ENCODE data around the gene SLC25A13.

The SLC25A13 gene

DNA sequence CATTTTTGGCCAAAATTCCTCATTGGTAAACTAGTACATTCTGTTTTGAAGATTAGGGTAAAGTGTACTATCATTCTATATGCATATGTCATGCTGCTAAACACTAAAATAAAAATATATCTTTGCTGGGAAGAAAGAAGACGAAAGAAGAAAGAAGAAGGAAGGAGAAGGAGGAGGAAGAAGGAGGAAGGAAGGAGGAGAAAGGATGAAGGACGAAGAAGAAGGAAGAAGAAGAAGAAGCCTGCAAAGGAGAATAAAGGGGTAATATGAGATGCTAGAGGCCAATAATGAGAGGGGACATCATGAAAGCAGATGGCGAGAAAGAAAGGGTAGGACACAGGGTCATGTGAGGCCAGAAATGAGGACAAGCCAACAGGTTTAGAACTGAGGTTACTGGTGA lies 8.0 kb downstream of the SLC25A13 start:
- no peaks in the 10 kb centered on the region for H3K36me3 ChIP-seq (ENCODE audit: control insufficient read depth, insufficient read depth, low read length)
- no peak overlapping the region for H3K27ac ChIP-seq (ENCODE audit: insufficient read depth, low read length, poor library complexity, severe bottlenecking)
- no peaks in the 10 kb centered on the region for H3K9me3 ChIP-seq (ENCODE audit: control insufficient read depth, low read length)
- no peak overlapping the region for H3K4me3 ChIP-seq (ENCODE audit: insufficient read depth, low read depth, low read length, poor library complexity, severe bottlenecking)
- no peak for DNase-seq
- H3K27me3 ChIP-seq (replicated peaks; ENCODE audit: control insufficient read depth, insufficient read depth, low read length, poor library complexity, severe bottlenecking), result no peaks in the 10 kb centered on the region
- H3K4me1 ChIP-seq (ENCODE audit: control insufficient read depth, insufficient read depth, low read length, poor library complexity, severe bottlenecking), result no peaks in the 10 kb centered on the region

DNA sequence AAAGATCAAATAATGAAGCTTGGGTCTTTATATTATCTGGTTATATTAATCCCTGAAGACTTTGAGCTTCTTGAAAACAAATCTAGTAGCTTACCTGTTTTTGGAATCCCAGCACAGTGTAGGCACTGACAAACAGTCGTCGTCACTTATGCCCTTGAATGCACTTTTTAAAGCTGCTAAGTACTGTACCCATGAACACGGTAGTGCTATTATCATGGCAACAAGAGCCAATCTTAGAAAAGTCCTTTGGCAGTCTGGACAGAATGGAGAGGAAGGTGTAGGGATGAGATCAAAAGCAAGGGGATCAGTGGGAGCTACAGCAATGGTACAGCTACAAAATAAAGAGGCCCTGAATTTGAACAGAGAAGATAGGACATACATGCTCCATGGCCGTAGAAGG lies 9.4 kb downstream of the SLC25A13 start:
- Histone ChIP-seq H3K9me3 (ENCODE audit: control insufficient read depth, low read length) (no peaks in the 10 kb centered on the region), H3K4me3 (ENCODE audit: insufficient read depth, low read depth, low read length, poor library complexity, severe bottlenecking) (no peak overlapping the region), H3K27ac (ENCODE audit: insufficient read depth, low read length, poor library complexity, severe bottlenecking) (no peak overlapping the region), H3K4me1 (ENCODE audit: control insufficient read depth, insufficient read depth, low read length, poor library complexity, severe bottlenecking) (no peaks in the 10 kb centered on the region), H3K36me3 (ENCODE audit: control insufficient read depth, insufficient read depth, low read length) (no peaks in the 10 kb centered on the region), H3K27me3 (replicated peaks; ENCODE audit: control insufficient read depth, insufficient read depth, low read length, poor library complexity, severe bottlenecking) (no peaks in the 10 kb centered on the region)
- no peak for DNase-seq

DNA sequence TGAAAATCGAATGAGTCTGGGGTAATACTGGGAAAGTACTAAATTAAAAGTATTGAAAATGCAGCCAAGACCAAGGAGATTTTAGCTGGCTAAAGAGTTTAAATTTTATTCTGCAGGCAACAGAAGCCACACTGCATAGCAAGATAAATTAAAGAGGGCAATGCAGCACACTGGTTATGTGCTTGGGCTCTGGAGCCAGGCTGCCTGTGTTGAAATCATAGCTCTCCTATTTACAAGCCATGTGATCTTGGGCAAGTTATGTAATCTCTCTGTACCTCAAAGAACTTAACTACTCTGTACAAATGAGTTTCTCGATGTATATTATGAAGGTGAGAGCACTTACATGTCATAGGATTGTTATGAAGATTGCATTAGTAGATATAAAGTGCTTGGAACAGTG lies 9.9 kb downstream of the SLC25A13 start:
- H3K27ac ChIP-seq (ENCODE audit: insufficient read depth, low read length, poor library complexity, severe bottlenecking), result no peak overlapping the region
- no peaks in the 10 kb centered on the region for H3K27me3 ChIP-seq (replicated peaks; ENCODE audit: control insufficient read depth, insufficient read depth, low read length, poor library complexity, severe bottlenecking)
- H3K36me3 ChIP-seq (ENCODE audit: control insufficient read depth, insufficient read depth, low read length), result no peaks in the 10 kb centered on the region
- no peak overlapping the region for H3K4me3 ChIP-seq (ENCODE audit: insufficient read depth, low read depth, low read length, poor library complexity, severe bottlenecking)
- H3K4me1 ChIP-seq (ENCODE audit: control insufficient read depth, insufficient read depth, low read length, poor library complexity, severe bottlenecking), result no peaks in the 10 kb centered on the region
- H3K9me3 ChIP-seq (ENCODE audit: control insufficient read depth, low read length), result no peaks in the 10 kb centered on the region
- DNase-seq, result no peak

DNA sequence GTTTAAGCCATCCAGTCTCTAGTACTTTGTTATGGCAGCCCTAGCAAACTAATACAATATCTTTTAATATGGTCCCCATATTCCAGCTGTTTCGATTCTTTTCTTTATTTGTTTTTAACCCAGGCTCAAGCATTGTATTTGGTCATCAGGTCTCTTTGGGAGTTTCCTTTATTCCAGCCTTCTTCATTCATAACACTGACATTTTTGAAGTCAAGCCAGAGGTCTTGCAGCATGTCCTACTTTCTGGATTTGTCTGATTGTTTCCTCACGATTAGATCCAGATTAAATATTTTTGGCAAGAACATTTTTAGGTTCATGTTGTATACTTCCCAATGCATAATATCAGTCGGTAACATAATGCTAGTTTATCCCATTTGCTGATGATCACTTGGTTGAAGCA lies 11.8 kb downstream of the SLC25A13 start:
- Histone ChIP-seq H3K27me3 (replicated peaks; ENCODE audit: control insufficient read depth, insufficient read depth, low read length, poor library complexity, severe bottlenecking) (no peaks in the 10 kb centered on the region), H3K4me1 (ENCODE audit: control insufficient read depth, insufficient read depth, low read length, poor library complexity, severe bottlenecking) (no peaks in the 10 kb centered on the region), H3K27ac (ENCODE audit: insufficient read depth, low read length, poor library complexity, severe bottlenecking) (no peak overlapping the region), H3K4me3 (ENCODE audit: insufficient read depth, low read depth, low read length, poor library complexity, severe bottlenecking) (no peak overlapping the region), H3K9me3 (ENCODE audit: control insufficient read depth, low read length) (no peaks in the 10 kb centered on the region), H3K36me3 (ENCODE audit: control insufficient read depth, insufficient read depth, low read length) (no peaks in the 10 kb centered on the region)
- DNase-seq, result no peak

DNA sequence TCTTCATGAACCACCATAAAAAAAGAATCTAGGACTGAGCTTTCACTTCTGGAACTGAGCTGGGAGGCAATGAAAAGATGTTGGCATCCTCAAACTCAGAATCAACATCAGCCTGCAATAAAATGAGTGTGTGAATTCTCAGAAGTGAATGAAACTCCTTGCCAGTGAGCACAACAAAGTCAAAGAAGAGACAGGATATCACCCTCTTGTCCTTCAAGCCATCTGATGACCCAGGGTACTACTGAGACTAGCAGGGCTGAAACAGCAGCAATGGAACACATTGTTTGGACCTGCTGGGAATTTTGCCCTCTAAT lies 13.0 kb downstream of the SLC25A13 start:
- no peak overlapping the region for H3K27ac ChIP-seq (ENCODE audit: insufficient read depth, low read length, poor library complexity, severe bottlenecking)
- no peaks in the 10 kb centered on the region for H3K27me3 ChIP-seq (replicated peaks; ENCODE audit: control insufficient read depth, insufficient read depth, low read length, poor library complexity, severe bottlenecking)
- DNase-seq, result no peak
- no peak overlapping the region for H3K4me3 ChIP-seq (ENCODE audit: insufficient read depth, low read depth, low read length, poor library complexity, severe bottlenecking)
- H3K4me1 ChIP-seq (ENCODE audit: control insufficient read depth, insufficient read depth, low read length, poor library complexity, severe bottlenecking), result no peaks in the 10 kb centered on the region
- H3K36me3 ChIP-seq (ENCODE audit: control insufficient read depth, insufficient read depth, low read length), result no peaks in the 10 kb centered on the region
- no peaks in the 10 kb centered on the region for H3K9me3 ChIP-seq (ENCODE audit: control insufficient read depth, low read length)

DNA sequence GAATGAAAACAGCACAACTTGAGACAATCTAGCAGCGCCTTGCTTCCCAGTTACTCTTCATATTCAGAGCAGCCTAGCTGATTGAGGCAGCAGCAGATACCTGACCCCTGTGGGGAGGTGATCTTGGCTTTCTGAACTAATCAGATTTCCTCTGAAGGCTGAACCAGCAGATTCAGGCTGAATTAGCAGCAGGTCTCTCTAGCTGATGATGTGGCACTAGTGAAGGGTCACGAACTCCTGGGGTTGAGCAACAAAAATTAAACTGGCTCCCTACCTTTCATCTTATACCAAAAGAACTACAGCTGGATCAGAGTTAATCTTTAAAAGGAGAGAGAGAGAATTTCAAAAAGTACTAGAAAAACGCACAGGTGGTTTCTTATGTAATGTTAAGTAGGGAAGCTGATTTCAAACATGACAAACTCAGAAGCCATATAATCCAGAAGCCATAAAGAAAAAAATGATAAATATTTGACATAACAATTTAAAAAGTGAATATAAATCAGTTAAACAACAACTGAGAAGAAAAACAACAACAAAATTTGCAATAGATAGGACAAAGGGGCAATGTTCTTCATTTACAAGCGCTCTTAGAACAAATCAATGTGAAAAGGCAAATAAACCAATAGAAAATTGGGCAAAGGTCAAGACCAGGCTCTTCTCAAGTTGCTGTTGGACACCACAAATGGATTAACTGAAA lies 13.5 kb downstream of the SLC25A13 start:
- no peak overlapping the region for H3K27ac ChIP-seq (ENCODE audit: insufficient read depth, low read length, poor library complexity, severe bottlenecking)
- no peaks in the 10 kb centered on the region for H3K9me3 ChIP-seq (ENCODE audit: control insufficient read depth, low read length)

DNA sequence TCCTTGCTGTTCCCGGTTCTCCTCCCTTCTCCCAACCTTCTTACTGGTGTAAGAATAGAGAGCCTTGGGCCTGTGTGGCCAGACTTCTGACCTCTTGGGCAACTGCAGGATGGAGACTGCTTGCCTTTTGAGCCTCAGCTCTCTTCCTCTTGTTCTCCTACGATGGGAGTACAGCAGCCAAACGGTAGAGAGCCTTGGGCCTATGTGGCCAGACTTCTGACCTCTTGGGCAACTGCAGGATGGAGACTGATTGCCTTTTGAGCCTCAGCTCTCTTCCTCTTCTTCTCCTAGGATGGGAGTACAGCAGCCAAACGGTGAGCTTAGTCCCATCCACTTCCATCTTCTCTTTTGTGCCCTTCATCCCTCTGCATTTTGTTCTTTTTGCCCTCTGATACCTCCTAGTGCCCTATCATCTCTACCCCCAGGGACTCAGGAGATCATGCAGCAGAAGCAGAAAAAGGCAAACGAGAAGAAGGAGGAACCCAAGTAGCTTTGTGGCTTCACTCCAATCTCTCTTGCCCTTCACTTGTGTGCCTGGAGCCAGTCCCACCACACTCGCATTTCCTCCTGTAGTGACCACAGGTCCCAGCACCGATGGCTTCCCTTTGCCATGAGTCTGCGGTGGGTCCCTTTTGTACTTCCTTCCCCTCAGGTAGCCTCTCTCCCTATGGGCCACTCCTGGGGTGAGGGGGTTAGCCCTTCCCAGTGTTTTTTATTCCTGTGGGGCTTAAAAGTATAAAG lies 15.3 kb downstream of the SLC25A13 start:
- H3K27me3 ChIP-seq (replicated peaks; ENCODE audit: control insufficient read depth, insufficient read depth, low read length, poor library complexity, severe bottlenecking), result no peaks in the 10 kb centered on the region
- no peak overlapping the region for H3K27ac ChIP-seq (ENCODE audit: insufficient read depth, low read length, poor library complexity, severe bottlenecking)
- DNase-seq, result no peak
- H3K36me3 ChIP-seq (ENCODE audit: control insufficient read depth, insufficient read depth, low read length), result no peaks in the 10 kb centered on the region
- no peaks in the 10 kb centered on the region for H3K4me1 ChIP-seq (ENCODE audit: control insufficient read depth, insufficient read depth, low read length, poor library complexity, severe bottlenecking)
- H3K9me3 ChIP-seq (ENCODE audit: control insufficient read depth, low read length), result no peaks in the 10 kb centered on the region
- H3K4me3 ChIP-seq (ENCODE audit: insufficient read depth, low read depth, low read length, poor library complexity, severe bottlenecking), result no peak overlapping the region

More for the DNA sequence above, 13.5 kb downstream of the SLC25A13 start:
- DNase-seq, result no peak
- Histone ChIP-seq H3K27me3 (replicated peaks; ENCODE audit: control insufficient read depth, insufficient read depth, low read length, poor library complexity, severe bottlenecking) (no peaks in the 10 kb centered on the region), H3K4me3 (ENCODE audit: insufficient read depth, low read depth, low read length, poor library complexity, severe bottlenecking) (no peak overlapping the region), H3K4me1 (ENCODE audit: control insufficient read depth, insufficient read depth, low read length, poor library complexity, severe bottlenecking) (no peaks in the 10 kb centered on the region), H3K36me3 (ENCODE audit: control insufficient read depth, insufficient read depth, low read length) (no peaks in the 10 kb centered on the region)

DNA sequence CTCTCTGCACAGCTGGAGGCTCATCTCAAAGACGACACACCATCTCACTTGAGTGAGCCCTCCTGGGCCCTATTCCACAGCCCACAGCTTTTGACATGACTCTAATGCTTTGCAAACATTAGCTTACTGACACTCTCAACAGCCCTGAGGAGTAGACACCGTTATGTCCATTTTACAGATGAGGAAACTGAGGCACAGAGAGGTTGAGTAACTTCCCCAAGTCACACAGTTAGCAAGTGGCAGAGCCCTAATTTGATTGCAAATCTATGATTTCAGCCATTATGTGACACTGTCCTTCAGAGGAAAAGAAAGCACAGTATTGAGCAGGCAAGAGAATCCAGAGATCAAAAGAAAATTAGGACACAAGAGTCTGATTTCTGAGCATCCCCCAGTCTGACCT lies 16.0 kb downstream of the SLC25A13 start:
- no peaks in the 10 kb centered on the region for H3K27me3 ChIP-seq (replicated peaks; ENCODE audit: control insufficient read depth, insufficient read depth, low read length, poor library complexity, severe bottlenecking)
- no peak for DNase-seq
- H3K9me3 ChIP-seq (ENCODE audit: control insufficient read depth, low read length), result no peaks in the 10 kb centered on the region
- no peak overlapping the region for H3K27ac ChIP-seq (ENCODE audit: insufficient read depth, low read length, poor library complexity, severe bottlenecking)
- H3K36me3 ChIP-seq (ENCODE audit: control insufficient read depth, insufficient read depth, low read length), result no peaks in the 10 kb centered on the region
- no peak overlapping the region for H3K4me3 ChIP-seq (ENCODE audit: insufficient read depth, low read depth, low read length, poor library complexity, severe bottlenecking)
- no peaks in the 10 kb centered on the region for H3K4me1 ChIP-seq (ENCODE audit: control insufficient read depth, insufficient read depth, low read length, poor library complexity, severe bottlenecking)

DNA sequence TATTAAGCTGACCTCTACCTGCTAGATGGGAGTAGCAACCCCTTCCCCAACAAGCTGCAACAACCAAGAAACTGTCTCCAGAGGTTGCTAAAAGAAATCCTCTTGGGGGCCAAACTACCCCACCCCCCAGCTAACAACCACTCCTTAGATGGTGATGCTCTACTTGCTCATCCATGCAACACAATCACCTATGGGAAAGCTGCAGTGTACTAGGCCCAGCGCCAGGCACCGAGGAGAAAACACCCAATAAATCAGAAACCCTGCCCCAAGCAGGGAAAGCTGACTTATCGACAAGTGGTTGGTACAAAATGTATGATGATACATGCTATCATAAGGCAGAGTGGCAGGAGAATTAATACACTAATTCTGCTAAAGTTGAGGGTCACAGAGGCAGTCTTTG lies 17.3 kb downstream of the SLC25A13 start:
- no peak for DNase-seq

DNA sequence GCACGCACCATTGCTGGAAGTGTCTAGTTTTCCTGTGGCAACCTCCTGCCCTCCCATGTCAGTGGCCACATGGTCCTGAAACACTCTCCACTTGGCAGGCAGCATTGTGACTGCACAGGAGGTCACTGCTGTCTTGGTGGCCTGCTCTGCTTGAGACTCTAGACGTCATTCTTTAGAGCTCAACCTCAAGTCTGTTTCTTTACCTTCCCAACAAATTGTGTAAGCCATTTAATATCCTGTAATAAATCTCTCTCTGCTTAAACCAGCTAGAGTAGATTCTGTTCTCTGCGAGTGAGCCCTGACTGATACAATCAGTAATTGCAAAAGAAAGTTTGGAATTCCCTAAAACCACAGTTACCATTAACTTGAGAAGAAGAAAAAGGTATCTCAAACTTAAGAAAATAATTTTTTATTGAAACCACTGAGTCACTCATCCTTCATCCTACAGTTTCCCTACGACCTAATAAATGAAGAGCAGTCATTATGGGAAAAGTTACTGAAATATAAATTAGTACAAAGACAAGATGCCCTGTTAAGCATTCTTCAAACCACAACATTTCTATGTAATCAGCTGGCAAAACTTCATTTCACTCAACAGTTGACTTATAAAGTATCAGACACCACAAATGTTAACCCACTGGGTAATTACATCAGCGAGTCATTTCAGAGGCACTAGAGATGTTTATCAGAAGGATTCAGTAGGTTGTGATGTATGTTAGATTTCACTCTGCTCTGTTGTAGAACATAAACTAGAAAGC lies 18.0 kb downstream of the SLC25A13 start:
- Histone ChIP-seq H3K36me3 (ENCODE audit: control insufficient read depth, insufficient read depth, low read length) (no peaks in the 10 kb centered on the region), H3K27ac (ENCODE audit: insufficient read depth, low read length, poor library complexity, severe bottlenecking) (no peak overlapping the region), H3K4me1 (ENCODE audit: control insufficient read depth, insufficient read depth, low read length, poor library complexity, severe bottlenecking) (no peaks in the 10 kb centered on the region), H3K27me3 (replicated peaks; ENCODE audit: control insufficient read depth, insufficient read depth, low read length, poor library complexity, severe bottlenecking) (no peaks in the 10 kb centered on the region), H3K9me3 (ENCODE audit: control insufficient read depth, low read length) (no peaks in the 10 kb centered on the region), H3K4me3 (ENCODE audit: insufficient read depth, low read depth, low read length, poor library complexity, severe bottlenecking) (no peak overlapping the region)
- DNase-seq, result no peak

More for the DNA sequence above, 17.3 kb downstream of the SLC25A13 start:
- Histone ChIP-seq H3K27ac (ENCODE audit: insufficient read depth, low read length, poor library complexity, severe bottlenecking) (no peak overlapping the region), H3K36me3 (ENCODE audit: control insufficient read depth, insufficient read depth, low read length) (no peaks in the 10 kb centered on the region), H3K4me1 (ENCODE audit: control insufficient read depth, insufficient read depth, low read length, poor library complexity, severe bottlenecking) (no peaks in the 10 kb centered on the region), H3K4me3 (ENCODE audit: insufficient read depth, low read depth, low read length, poor library complexity, severe bottlenecking) (no peak overlapping the region), H3K27me3 (replicated peaks; ENCODE audit: control insufficient read depth, insufficient read depth, low read length, poor library complexity, severe bottlenecking) (no peaks in the 10 kb centered on the region), H3K9me3 (ENCODE audit: control insufficient read depth, low read length) (no peaks in the 10 kb centered on the region)
